D721Med (cell line): ENCODE measurements around the gene IRAG1.

Experiments used
- DNase-seq: peaks from one replicate; pipeline ENCODE4 v3.0.0; 2011; ENCODE audit warnings: low spot score; ENCODE audit not compliant: insufficient read length
- FAIRE-seq: peaks from 2 replicates; lab custom pipeline; 2011; peaks lifted over from hg19 to GRCh38; lab: Jason Lieb, UNC
- CTCF ChIP-seq: IDR thresholded peaks from 2 replicates; pipeline ENCODE4 v1.5.1; 2012; ENCODE audit warnings: mild to moderate bottlenecking, control low read depth; ENCODE audit not compliant: insufficient read depth; ENCODE audit errors: missing control alignments

IRAG1 gene

GRCh38 chr11:10645212-10645795 is 48.3 kb downstream of the IRAG1 start:
- TF ChIP-seq CTCF = no peak
- DNase-seq (no peak), FAIRE-seq (no peak)
